Tongue (tissue), 3 donors: Measurements from ENCODE around the gene HMCN2. TPM values are rescaled to one million over a fixed set of nuclear protein-coding genes. Genes with fewer than 3 reads are reported as not detected.
A peak's percentile ranks its signal among the peaks of the same experiment; 100 is the strongest.

Experiments
- DNase-seq: peaks from one replicate; pipeline ENCODE4 v3.0.0-alpha.2; 2015
- small RNA-seq: library from RNA; depleted of rRNA; stranded (forward); fragments of <200 nt; gene quantifications from one replicate; pipeline ENCODE3, GENCODE V24; 2014; ENCODE audit warnings: low replicate concordance
- total RNA-seq: library from RNA; depleted of rRNA; stranded (reverse); fragments of >200 nt; gene quantifications from one replicate; pipeline ENCODE4 v1.2.3, GENCODE V29; 2014

HMCN2 gene
- total RNA-seq, 1 donor from 2014 or later: 30.9 TPM

GRCh38 chr9:130473566-130473965 lies 208.0 kb downstream of the HMCN2 start:
- DNase-seq: no peak

DNA sequence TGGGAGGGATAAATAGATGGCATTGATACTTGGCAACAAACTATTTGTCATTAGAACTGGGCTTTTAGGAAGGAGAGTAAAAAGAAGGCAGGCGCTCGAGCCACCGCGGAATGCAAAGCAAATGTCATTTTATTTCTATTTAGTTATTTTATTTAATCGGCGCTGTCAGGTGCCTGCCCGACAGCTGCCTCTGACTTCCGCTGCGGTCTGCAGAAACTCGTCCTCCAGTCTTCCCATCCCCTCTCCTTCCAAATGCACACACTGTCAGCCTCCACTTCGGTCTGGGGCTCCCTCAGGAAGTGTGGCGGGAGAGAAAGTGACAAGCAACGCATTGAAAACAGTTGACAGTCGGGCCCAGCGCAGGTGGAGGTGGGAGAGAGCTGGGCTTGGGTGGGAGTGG lies 208.5 kb downstream of the HMCN2 start:
- no peak for DNase-seq

DNA sequence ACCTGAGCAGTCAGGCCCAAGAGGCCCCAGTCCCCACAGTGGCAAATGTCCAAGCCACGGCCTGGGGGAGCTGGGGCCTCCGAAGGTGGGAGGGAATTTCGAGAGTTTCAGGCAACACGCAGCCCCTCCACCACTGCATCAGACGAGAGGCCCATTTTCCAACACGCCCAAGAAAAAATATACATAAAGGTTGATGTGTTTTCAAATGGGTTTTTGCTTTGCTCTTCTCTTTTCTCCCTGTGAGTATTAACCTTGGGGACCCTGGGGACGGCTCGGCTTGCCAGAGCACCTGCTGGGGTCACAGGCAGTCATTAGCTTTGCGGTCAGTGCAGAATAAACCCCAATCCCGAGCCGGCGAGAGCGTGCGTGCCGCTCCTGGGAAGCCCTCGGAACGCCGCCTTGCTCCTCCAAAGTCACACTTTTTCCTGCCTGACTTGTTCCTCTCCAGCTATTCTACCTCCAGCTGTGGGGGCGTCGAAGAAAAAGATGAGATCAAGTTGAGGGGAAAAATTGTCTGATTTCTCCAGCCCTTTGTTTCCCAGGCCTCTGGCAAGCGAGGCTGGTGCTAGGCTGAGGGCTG lies 210.7 kb downstream of the HMCN2 start:
- no peak for DNase-seq

GRCh38 chr9:130477564-130477963 lies 212.0 kb downstream of the HMCN2 start:
- DNase-seq: no peak

GRCh38 chr9:130478152-130478551 lies 212.6 kb downstream of the HMCN2 start:
- DNase-seq: no peak

DNA sequence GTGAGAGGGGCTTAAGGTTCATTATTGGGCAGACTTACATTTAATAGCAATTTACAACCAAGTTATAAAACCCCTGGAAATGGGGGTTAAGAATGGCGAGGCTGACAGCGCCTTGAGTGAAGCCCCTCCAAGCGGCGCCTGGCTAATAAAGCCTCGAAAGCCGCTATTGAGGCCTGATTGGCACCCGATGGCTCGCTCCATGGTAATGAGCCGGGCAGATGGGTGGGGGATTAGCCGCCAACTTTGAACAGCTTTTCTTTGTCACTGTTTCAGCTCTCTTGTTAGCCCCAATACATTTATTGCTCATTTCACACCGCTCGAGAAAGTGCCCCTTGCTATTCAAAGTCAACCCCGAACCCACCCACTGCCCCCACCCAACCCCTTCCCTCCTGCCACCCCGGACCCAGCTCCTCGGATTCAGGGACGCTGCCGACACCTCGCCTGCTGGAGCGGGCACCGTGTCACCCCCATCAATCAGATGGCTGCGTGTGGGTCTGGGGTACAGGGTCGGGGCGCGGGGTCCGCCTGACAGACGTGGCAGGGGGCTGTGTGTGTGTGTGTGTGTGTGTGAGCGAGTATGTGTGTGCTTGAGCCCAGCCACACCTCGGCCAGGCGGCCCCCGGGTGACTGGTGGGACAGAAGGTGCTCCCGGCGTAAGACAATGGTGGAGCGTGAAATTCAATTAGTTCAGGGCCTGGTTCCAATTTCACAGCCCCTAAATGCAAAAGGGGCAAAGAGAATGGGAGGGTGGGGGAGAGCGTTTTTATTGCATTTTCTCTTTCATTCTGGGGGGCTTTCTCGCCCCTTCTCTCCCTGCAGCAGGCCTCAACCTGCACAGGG lies 213.4 kb downstream of the HMCN2 start:
- peak; percentile 26 for DNase-seq

DNA sequence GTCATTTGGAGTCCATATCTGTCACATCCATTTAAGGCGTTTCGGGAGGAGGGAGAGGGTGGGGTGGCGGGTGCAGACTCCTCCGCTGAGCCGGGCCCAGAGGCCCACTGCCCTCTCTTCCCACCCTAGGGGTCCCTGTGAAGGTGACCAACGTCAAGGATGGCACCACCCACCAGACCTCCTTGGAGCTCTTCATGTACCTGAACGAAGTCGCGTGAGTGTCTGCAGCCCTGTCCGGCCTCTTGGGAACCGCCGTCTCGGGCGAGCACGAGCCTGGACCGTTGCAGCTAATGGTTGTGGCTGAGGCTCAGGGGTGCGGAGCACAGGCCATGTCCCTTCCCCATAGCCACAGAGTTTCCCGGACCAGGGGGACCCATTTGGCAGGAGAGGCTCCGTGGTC lies 214.0 kb downstream of the HMCN2 start:
- no peak for DNase-seq

- DNase-seq: no peak
Measured at GRCh38 chr9:130480673-130481072, 215.1 kb downstream of the HMCN2 start.

GRCh38 chr9:130482463-130482862 lies 216.9 kb downstream of the HMCN2 start:
- DNase-seq: no peak

DNA sequence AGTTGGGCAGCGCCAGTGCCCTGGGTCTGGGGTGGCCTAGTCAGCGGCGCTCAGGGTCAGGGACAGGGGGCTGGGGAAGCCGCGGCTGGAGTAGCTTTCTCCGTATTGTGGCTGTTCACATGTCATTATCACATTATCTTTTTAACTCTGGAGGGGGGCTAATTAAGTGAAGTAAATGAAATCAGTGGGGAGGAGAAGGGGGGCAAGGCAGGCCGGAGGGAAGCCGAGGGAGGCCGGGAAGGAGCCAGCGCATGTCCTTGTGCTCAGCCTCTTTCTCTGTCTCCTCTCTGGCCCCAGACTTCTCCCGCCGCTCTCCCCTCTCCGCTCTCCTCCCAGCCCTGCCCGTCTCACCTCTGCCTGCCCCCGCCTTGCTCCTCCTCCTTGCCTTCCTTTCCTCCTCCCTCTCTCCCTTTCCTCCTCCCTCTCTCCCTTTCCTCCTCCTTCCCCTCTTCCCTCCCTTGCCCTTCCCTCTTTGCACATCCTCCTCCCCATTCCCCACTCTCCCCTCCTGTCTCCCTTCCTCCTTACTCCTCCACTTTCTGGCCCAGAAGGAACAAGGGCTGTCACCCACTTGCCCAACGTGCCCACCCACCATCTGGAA lies 217.9 kb downstream of the HMCN2 start:
- DNase-seq: peak; percentile 21

Small RNAs within 50 kb of the gene (small RNA-seq; reads per million reads assigned to genes)
- not detected for gene RN7SL665P

Other genes starting within 250 kb of the HMCN2 start
- 38.2 TPM for gene FNBP1, start 222.6 kb upstream of the HMCN2 start, total RNA-seq
- 30.0 TPM for gene GPR107, start 211.9 kb upstream of the HMCN2 start, total RNA-seq
- 20.2 TPM for gene NCS1, start 93.4 kb upstream of the HMCN2 start, total RNA-seq
- 74.5 TPM for gene ASS1, start 179.2 kb downstream of the HMCN2 start, total RNA-seq